Activated CD4-positive, alpha-beta T cell treated with anti-CD3 and anti-CD28 coated beads, Interleukin-2, amount 50 U/mL, for 24 hours (primary cell): ENCODE results near the gene STRA6.

Experiments used
- DNase-seq, 2 donors: peaks; one replicate each; pipeline ENCODE4 v3.0.0-alpha.2; 2020; ENCODE audit warnings: low read depth in 1 of 2, low spot score in 1 of 2

The STRA6 gene

GRCh38 chr15:74227968-74228722 is 25.6 kb upstream of the STRA6 start:
- no peak for DNase-seq

- DNase-seq, result no peak
Observed at GRCh38 chr15:74226761-74227540, 24.4 kb upstream of the STRA6 start.

DNA sequence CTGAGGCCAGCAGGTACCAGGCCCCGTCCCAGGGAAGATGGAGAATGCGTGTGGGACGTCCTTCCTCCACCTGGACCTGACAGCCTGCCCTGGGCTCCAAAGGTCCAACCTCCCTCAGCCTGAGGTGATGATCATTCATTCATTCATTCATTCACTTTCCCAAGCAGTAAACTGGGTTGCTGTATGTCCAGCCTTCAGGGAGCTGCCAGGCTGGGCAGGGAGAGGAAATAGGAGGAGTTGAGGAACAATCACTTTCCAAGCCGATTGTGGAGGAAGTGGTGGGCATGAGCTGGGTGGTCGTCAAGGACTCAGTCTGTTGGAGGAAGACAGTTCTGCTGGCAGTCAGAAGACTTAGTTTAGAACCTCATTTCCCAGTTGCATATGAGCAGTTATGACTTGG is 23.3 kb upstream of the STRA6 start:
- no peak for DNase-seq

GRCh38 chr15:74222240-74223119 is 19.9 kb upstream of the STRA6 start:
- no peak for DNase-seq

- DNase-seq, result no peak
Observed at GRCh38 chr15:74221399-74222239, 19.0 kb upstream of the STRA6 start.

GRCh38 chr15:74220475-74221248 is 18.1 kb upstream of the STRA6 start:
- DNase-seq, result no peak

DNA sequence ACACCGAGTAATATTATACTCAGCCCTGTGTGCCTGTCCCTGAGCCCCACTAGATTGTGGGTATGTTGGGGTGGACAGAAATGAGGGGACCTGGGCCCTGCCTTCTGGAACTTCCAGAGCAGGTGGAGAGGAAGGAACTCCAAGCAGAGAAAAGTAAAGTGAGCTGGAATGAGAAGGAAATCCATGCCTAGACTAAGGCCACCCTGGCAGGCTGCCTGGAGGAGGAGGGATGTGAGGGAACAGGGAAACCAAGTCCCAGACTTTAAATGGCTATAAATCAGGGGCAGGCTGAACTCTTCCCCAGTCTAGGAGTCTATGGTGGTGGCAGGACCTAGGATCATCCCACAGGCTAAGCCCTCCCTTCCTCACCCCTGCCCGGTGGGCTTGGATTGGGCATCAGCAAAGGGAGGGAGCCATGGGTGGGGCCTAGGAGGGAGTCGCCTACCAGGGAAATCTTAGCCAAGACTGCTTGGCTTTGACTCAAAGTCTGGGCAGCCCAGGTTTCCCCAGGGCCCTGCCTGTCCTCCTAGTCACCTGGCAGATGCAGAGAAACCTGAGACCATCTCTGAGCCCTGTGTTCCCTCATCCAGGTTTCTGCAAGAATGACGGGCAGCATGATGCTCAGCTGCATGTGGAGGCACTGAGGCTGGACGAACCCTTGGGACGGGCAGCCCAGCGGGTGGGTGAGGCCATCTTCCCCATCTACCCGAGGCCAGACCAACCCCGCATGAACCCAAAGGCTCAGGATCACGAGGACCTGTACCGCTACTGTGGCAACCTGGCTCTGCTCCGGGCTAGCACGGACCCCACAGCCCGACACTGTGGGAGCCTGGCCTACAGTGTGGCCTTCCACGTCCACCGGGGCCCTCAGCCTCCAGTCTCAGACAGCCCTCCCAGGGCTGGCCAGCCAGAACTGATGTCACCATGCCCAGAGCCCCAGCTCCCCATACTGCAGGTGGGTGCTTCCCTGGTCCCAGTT is 15.6 kb upstream of the STRA6 start:
- DNase-seq, result no peak

GRCh38 chr15:74216949-74217348 is 14.4 kb upstream of the STRA6 start:
- DNase-seq, result no peak

GRCh38 chr15:74215958-74216357 is 13.4 kb upstream of the STRA6 start:
- DNase-seq, result no peak

DNA sequence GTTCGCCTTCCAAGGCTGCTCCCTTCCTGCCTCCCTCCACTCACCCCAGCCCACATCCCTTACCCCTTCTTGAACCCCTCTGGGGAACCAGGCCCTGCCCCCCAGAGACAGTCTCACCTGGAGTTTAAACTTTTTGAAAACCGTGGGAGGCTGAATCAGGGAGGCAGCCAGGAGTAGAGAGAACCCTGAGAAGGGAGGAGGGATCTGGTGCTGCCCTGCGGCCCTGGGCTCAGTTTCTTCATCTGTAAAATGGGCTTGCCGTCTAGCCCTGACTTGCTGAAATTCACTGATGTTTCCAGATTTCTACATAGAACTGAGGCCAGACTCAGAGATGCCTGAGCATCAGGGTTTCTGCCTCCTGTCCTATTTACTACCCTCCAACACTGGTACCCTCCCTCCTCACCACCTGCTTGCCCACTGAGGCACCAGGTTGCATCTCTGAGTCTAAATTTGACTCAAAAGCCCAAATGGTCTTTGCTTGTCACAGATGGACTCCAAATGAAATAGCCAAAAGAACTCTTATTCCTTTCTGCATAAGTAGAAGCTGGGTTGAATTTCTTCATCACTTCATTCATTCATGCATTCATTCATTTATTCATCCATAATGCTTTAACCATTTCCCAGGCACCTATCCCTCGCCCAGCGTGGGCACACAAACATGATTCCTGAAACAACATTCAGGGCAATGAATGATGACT is 11.9 kb upstream of the STRA6 start:
- DNase-seq, result no peak

- DNase-seq, result no peak
Observed at GRCh38 chr15:74213858-74214284, 11.3 kb upstream of the STRA6 start.

DNA sequence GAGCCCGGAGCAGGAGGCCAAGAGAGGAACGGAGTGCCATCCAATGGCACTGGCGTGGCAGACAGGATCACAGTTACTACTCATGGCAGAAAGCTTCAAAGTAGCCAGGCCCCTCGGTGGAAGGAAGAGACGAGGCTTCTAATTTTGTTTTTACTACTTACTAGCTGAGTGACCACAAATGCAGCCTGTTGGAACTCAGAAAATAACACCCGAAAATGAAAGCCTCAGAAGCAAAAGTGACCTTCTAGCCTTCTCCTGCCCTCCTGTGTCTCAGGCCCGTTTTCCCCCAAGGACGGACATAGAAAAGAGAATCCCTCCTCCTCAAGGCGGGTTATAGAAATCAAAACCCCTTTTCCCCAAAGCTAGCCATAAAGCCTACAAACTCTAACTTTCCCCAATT is 9.9 kb upstream of the STRA6 start:
- no peak for DNase-seq

DNA sequence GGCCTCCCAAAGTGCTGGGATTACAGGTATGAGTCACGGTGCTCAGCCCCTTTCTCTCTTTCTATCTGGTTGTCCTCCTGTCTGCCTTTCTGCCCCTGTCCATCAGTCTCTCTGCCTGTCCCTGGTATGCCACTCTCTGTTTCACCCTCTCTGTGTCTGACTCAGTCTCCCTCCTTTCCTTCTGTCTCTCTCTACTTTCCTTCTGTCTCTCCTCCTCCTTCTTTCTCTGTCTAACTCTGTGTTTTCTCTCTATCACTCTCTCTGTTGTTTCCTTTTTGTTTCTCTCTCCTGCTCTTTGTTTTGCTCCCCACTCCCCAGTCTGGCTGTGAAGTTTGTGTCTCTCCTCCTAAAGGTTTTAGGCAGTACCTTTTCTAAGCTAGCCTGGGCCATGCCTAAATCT is 9.1 kb upstream of the STRA6 start:
- no peak for DNase-seq

GRCh38 chr15:74210729-74211128 is 8.1 kb upstream of the STRA6 start:
- DNase-seq, result no peak

DNA sequence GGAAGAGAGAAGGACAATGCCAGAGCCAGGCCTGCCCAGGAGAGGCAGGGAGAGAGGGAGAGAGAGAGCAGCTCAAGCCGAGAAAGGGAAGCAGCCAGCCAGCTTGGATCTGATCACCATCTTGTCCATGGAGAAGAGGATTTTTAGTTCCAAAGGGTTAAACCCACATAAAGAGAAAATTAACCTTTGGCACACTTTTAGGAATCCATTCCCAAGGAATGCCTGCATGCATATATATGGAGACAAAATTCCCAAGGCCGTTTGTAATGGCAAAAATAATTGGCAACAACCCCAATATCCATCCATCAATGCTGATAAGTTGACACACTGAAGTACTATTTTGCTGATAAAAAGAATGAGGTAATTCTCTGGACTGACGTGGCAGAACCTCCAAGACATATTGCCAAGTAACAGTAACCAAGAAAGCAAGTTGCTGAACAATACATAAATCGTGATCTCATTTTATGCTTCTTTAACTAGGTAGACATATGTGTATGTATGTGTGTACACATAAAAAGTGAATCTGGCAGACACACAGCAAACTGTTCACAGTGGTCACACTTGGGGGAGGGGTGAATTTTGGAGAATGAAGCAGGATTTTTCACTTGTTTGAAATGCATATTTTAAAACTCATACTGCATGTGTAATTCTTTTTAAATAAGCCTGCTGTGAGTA is 7.5 kb upstream of the STRA6 start:
- DNase-seq, result no peak

DNA sequence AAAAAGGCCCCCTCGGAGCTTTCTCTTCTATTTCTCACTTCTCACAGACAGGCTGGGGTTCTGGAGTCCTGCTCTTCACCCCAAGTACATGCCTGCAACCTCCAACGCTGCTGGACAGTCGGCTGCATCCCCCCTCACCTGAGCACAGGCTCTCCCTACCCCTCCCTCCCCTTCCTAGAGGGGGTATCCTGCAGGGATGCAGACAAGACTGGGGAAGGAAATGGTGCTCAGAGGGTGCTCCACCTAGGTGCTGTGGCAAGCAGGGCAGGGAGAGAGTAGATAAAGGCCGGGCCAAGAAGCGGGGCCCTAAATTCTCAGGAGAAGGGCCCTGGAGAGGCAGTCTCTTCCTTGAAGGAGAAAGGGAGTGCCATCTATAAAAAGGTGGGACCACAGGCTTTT is 7.0 kb upstream of the STRA6 start:
- no peak for DNase-seq

DNA sequence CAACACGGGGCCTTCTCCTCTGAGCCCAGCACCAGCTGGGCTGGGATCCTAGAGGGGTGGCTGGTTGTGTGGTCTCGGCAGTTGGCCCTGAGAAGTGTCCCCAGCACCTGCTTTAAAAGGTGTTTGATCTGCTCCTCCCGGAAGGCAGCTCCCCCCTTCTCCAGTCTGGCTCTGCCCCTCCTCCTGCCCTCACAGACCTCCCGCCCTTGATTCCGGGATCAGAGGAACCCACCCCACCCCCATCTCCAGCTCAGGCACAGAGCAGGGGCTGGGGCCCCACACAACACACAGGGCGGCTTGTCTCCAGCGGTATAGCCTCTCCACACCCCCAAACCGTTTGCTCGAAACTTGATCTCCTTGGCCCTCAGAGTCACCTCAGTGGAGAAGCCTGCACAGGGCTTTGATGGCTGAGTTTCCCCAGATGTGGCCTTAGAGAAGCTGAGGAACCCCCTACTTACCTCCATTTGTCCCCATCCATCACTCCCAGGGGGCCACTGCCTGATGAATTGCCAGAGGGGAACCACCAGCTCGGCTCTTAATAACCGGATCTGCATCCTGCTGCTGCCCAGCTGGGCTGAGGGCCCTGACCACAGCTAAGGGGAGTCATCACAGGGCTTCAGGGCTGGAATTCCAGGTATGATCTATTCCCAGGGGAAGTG is 6.4 kb upstream of the STRA6 start:
- DNase-seq, result no peak
